SK-N-SH treated with all-trans-retinoic acid at 6 μM for 48 hours (cell line): ENCODE data around the gene SPDL1.
A peak's percentile ranks its signal among the peaks of the same experiment; 100 is the strongest.

Experiments
- ATAC-seq: fragments of 200-7000 bp; cut with Tn5 transposase; 3 replicates; pipeline ENCODE4 v1.9.1; 2020; ENCODE audit warnings: mild to moderate bottlenecking, moderate library complexity
- ARNTL ChIP-seq: fragments of 450-650 bp; formaldehyde crosslinking; IDR thresholded peaks from 2 replicates; pipeline ENCODE4 v1.5.0; 2020; ENCODE audit warnings: low read depth, mild to moderate bottlenecking, moderate library complexity, borderline replicate concordance
- BACH2 ChIP-seq: fragments of 250-450 bp; sonication (Bioruptor Pico); IDR thresholded peaks from 2 replicates; pipeline ENCODE4 v1.9.0; 2021; ENCODE audit warnings: mild to moderate bottlenecking, borderline replicate concordance
- CREB5 ChIP-seq: fragments of 250-450 bp; sonication (Bioruptor Pico); IDR thresholded peaks from 2 replicates; pipeline ENCODE4 v1.5.1; 2020; ENCODE audit warnings: low read depth, mild to moderate bottlenecking, moderate library complexity
- ESRRG ChIP-seq: fragments of 250-450 bp; sonication (Bioruptor Pico); IDR thresholded peaks from 2 replicates; pipeline ENCODE4 v1.6.1; 2021; ENCODE audit warnings: mild to moderate bottlenecking
- GLIS3 ChIP-seq: fragments of 250-450 bp; sonication (Bioruptor Pico); IDR thresholded peaks from 2 replicates; pipeline ENCODE4 v1.5.0; 2020; ENCODE audit warnings: mild to moderate bottlenecking, moderate library complexity
- ISL1 ChIP-seq: fragments of 250-450 bp; sonication (Bioruptor Pico); IDR thresholded peaks from 2 replicates; pipeline ENCODE4 v2.1.2; 2022; ENCODE audit warnings: mild to moderate bottlenecking, moderate library complexity
- OSR1 ChIP-seq: fragments of 250-450 bp; sonication (Bioruptor Pico); IDR thresholded peaks from 2 replicates; pipeline ENCODE4 v1.8.0; 2022; ENCODE audit warnings: moderate library complexity, mild to moderate bottlenecking, inconsistent platforms
- PATZ1 ChIP-seq: fragments of 250-450 bp; sonication (Bioruptor Pico); IDR thresholded peaks from 2 replicates; pipeline ENCODE4 v1.8.0; 2020; ENCODE audit warnings: mild to moderate bottlenecking, moderate library complexity, borderline replicate concordance
- PPARA ChIP-seq: fragments of 250-450 bp; sonication (Bioruptor Pico); IDR thresholded peaks from 2 replicates; pipeline ENCODE4 v1.5.0; 2020; ENCODE audit warnings: mild to moderate bottlenecking, borderline replicate concordance
- RARB ChIP-seq: fragments of 250-450 bp; sonication (Bioruptor Pico); IDR thresholded peaks from 2 replicates; pipeline ENCODE4 v1.8.0; 2021; ENCODE audit warnings: mild to moderate bottlenecking, moderate library complexity
- SNAI2 ChIP-seq: fragments of 250-450 bp; sonication (Bioruptor Pico); IDR thresholded peaks from 2 replicates; pipeline ENCODE4 v1.5.0; 2020; ENCODE audit warnings: mild to moderate bottlenecking, moderate library complexity
- TCF4 ChIP-seq: fragments of 250-450 bp; sonication (Bioruptor Pico); IDR thresholded peaks from 2 replicates; pipeline ENCODE4 v1.8.0; 2021; ENCODE audit warnings: mild to moderate bottlenecking, moderate library complexity, borderline replicate concordance
- TOX ChIP-seq: fragments of 250-450 bp; sonication (Bioruptor Pico); IDR thresholded peaks from 2 replicates; pipeline ENCODE4 v1.8.0; 2021; ENCODE audit warnings: mild to moderate bottlenecking, moderate library complexity, borderline replicate concordance
- ZFP3 ChIP-seq: fragments of 250-450 bp; sonication (Bioruptor Pico); IDR thresholded peaks from 2 replicates; pipeline ENCODE4 v1.5.0; 2020; ENCODE audit warnings: mild to moderate bottlenecking, moderate library complexity
- ZFP30 ChIP-seq: fragments of 450-650 bp; formaldehyde crosslinking; IDR thresholded peaks from 2 replicates; pipeline ENCODE4 v1.5.0; 2022; ENCODE audit warnings: mild to moderate bottlenecking, moderate library complexity
- ZNF70 ChIP-seq: fragments of 450-650 bp; formaldehyde crosslinking; IDR thresholded peaks from 2 replicates; pipeline ENCODE4 v1.5.0; 2020; ENCODE audit warnings: mild to moderate bottlenecking, moderate library complexity
- ZNF8 ChIP-seq: fragments of 450-650 bp; formaldehyde crosslinking; IDR thresholded peaks from 2 replicates; pipeline ENCODE4 v1.5.0; 2020; ENCODE audit warnings: mild to moderate bottlenecking, moderate library complexity
- TF ChIP-seq, protein P1 (sequence below): fragments of 250-450 bp; sonication (Bioruptor Pico); IDR thresholded peaks from 2 replicates; pipeline ENCODE4 v1.5.0; 2020; ENCODE audit warnings: mild to moderate bottlenecking, moderate library complexity
- TF ChIP-seq, protein P2 (sequence below): fragments of 250-450 bp; sonication (Bioruptor Pico); IDR thresholded peaks from 2 replicates; pipeline ENCODE4 v1.8.0; 2021; ENCODE audit warnings: low read depth, mild to moderate bottlenecking, moderate library complexity, borderline replicate concordance

Gene SPDL1

DNA sequence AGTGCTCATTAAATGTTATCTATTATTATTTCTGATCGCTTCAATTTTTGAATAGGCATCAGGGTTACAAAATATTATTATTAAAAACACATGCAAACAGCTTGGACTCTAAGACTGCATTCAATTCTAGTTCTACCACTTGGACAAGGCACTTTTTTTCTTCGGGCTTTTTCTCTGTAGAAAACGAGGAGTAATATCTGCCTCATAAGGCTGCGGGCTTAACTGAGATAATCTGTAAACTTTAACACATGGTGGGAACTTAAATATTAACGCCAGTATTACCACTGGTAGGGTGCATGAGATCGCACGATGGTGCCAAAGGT, 511 bp upstream of the SPDL1 start:
- TF ChIP-seq, protein P1, sequence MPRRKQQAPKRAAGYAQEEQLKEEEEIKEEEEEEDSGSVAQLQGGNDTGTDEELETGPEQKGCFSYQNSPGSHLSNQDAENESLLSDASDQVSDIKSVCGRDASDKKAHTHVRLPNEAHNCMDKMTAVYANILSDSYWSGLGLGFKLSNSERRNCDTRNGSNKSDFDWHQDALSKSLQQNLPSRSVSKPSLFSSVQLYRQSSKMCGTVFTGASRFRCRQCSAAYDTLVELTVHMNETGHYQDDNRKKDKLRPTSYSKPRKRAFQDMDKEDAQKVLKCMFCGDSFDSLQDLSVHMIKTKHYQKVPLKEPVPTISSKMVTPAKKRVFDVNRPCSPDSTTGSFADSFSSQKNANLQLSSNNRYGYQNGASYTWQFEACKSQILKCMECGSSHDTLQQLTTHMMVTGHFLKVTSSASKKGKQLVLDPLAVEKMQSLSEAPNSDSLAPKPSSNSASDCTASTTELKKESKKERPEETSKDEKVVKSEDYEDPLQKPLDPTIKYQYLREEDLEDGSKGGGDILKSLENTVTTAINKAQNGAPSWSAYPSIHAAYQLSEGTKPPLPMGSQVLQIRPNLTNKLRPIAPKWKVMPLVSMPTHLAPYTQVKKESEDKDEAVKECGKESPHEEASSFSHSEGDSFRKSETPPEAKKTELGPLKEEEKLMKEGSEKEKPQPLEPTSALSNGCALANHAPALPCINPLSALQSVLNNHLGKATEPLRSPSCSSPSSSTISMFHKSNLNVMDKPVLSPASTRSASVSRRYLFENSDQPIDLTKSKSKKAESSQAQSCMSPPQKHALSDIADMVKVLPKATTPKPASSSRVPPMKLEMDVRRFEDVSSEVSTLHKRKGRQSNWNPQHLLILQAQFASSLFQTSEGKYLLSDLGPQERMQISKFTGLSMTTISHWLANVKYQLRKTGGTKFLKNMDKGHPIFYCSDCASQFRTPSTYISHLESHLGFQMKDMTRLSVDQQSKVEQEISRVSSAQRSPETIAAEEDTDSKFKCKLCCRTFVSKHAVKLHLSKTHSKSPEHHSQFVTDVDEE (CRISPR knock-in tag) = no peak
- TF ChIP-seq ESRRG (CRISPR knock-in tag) = no peak
- TF ChIP-seq CREB5 = no peak
- TF ChIP-seq SNAI2 = no peak
- no peak for TF ChIP-seq ZFP30 (CRISPR knock-in tag)
- TF ChIP-seq TCF4 (CRISPR knock-in tag) = no peak
- no peak for TF ChIP-seq ARNTL (CRISPR knock-in tag)
- TF ChIP-seq OSR1 (CRISPR knock-in tag) = no peak
- peak; percentile 3 for ATAC-seq

DNA sequence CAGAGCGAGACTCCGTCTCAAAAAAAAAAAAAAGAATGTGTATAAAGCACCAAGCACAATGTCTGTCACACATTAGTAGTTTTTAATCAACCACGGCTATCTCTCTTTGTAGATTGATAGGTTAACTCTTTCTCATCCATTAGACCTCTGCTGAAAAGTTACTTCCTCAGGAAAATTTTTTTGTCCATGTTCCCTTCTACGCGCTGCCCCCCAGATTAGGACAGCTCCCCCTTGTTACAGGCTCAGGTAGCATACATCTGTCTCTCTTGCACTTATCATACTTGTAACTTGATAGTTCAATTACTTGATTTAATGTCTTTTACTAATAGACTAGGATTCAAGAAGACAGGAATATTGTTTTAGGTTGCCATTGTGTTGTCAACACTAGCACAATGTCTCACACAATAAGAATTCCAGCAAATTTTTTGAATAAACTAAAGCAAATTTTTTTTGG, 1.5 kb downstream of the SPDL1 start:
- TF ChIP-seq CREB5 = no peak
- peak; percentile 47 for TF ChIP-seq ISL1 (CRISPR knock-in tag)
- ATAC-seq = peak; percentile 1; the same call in 1 of the 3 replicates

- TF ChIP-seq BACH2 (CRISPR knock-in tag) = no peak
- TF ChIP-seq TOX = no peak
- peak; percentile 65 for TF ChIP-seq ISL1 (CRISPR knock-in tag)
- ATAC-seq = no peak
Observed at GRCh38 chr5:169590602-169591001, 7.0 kb downstream of the SPDL1 start.

- ATAC-seq = peak; percentile 74
- no peak for TF ChIP-seq GLIS3 (CRISPR knock-in tag)
Observed at GRCh38 chr5:169591636-169592035, 8.1 kb downstream of the SPDL1 start.

- TF ChIP-seq, protein P1 (CRISPR knock-in tag) = no peak
- no peak for TF ChIP-seq TCF4 (CRISPR knock-in tag)
- TF ChIP-seq RARB = no peak
- TF ChIP-seq, protein P2, sequence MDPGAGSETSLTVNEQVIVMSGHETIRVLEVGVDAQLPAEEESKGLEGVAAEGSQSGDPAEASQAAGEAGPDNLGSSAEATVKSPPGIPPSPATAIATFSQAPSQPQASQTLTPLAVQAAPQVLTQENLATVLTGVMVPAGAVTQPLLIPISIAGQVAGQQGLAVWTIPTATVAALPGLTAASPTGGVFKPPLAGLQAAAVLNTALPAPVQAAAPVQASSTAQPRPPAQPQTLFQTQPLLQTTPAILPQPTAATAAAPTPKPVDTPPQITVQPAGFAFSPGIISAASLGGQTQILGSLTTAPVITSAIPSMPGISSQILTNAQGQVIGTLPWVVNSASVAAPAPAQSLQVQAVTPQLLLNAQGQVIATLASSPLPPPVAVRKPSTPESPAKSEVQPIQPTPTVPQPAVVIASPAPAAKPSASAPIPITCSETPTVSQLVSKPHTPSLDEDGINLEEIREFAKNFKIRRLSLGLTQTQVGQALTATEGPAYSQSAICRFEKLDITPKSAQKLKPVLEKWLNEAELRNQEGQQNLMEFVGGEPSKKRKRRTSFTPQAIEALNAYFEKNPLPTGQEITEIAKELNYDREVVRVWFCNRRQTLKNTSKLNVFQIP (CRISPR knock-in tag) = no peak
- TF ChIP-seq BACH2 (CRISPR knock-in tag) = no peak
- TF ChIP-seq ZNF70 (CRISPR knock-in tag) = no peak
- TF ChIP-seq ZNF8 (CRISPR knock-in tag) = no peak
- no peak for TF ChIP-seq PPARA
- TF ChIP-seq ZFP30 (CRISPR knock-in tag) = no peak
- no peak for TF ChIP-seq ESRRG (CRISPR knock-in tag)
- no peak for TF ChIP-seq TOX
- no peak for TF ChIP-seq CREB5
- no peak for TF ChIP-seq PATZ1
- TF ChIP-seq ARNTL (CRISPR knock-in tag) = no peak
- no peak for TF ChIP-seq GLIS3 (CRISPR knock-in tag)
- TF ChIP-seq ZFP3 (CRISPR knock-in tag) = no peak
- ATAC-seq = no peak
Observed at GRCh38 chr5:169592937-169593650, 9.5 kb downstream of the SPDL1 start.
